Upper lobe of left lung (tissue), 6 donors: ENCODE results near the gene GRIK1. TPM values are rescaled to one million over a fixed set of nuclear protein-coding genes. Genes with fewer than 3 reads are reported as not detected.

Source experiments
- ATAC-seq, 2 donors: fragments of 200-7000 bp; cut with Tn5 transposase; one replicate each; pipeline ENCODE4 v1.9.1; 2022; ENCODE audit warnings: mild to moderate bottlenecking in 2 of 2, moderate library complexity in 2 of 2; ENCODE audit not compliant: low FRiP score in 2 of 2
- DNase-seq, 2 donors: peaks; one replicate each; pipeline ENCODE4 v3.0.0-alpha.2; 2019 to 2020
- H3K27ac ChIP-seq, 4 donors: fragments of 200-600 bp; sonication (generic); one replicate each; pipeline ENCODE4 v1.5.1; 2016 to 2019
- H3K27me3 ChIP-seq, 4 donors: fragments of 200-600 bp; sonication (generic); one replicate each; pipeline ENCODE4 v1.5.1; 2017 to 2019
- H3K36me3 ChIP-seq, 4 donors: fragments of 200-600 bp; sonication (generic); one replicate each; pipeline ENCODE4 v1.5.1; 2016 to 2019
- H3K4me1 ChIP-seq, 4 donors: fragments of 200-600 bp; sonication (generic); one replicate each; pipeline ENCODE4 v1.5.1; 2018 to 2019
- H3K4me3 ChIP-seq, 4 donors: fragments of 200-600 bp; sonication (generic); one replicate each; pipeline ENCODE4 v1.5.1; 2017 to 2019; ENCODE audit warnings: mild to moderate bottlenecking in 2 of 4, moderate library complexity in 1 of 4
- H3K9me3 ChIP-seq, 4 donors: fragments of 200-600 bp; sonication (generic); one replicate each; pipeline ENCODE4 v1.5.1; 2018 to 2019
- CTCF ChIP-seq, 6 experiments: fragments of 450-650 bp in 4 of 6; fragments of 200-600 bp in 2 of 6; sonication (generic) in 2 of 6; IDR thresholded peaks; one replicate each; pipeline ENCODE4 v1.5.1; 2016 to 2019; ENCODE audit warnings: antibody characterized with exemption in 6 of 6
- EP300 ChIP-seq, 4 donors: sonication (generic); formaldehyde crosslinking; IDR thresholded peaks; one replicate each; pipeline ENCODE4 v1.5.1; 2017; ENCODE audit warnings: antibody characterized with exemption in 4 of 4, control low read depth in 2 of 4
- POLR2A ChIP-seq, 4 donors: fragments of 450-650 bp; IDR thresholded peaks; one replicate each; pipeline ENCODE4 v1.5.1; 2016 to 2017; ENCODE audit warnings: antibody characterized with exemption in 4 of 4, mild to moderate bottlenecking in 2 of 4
- POLR2AphosphoS5 ChIP-seq, 2 donors: sonication (generic); formaldehyde crosslinking; IDR thresholded peaks; one replicate each; pipeline ENCODE4 v1.5.1; 2017; ENCODE audit warnings: antibody characterized with exemption in 2 of 2
- WGBS, 2 donors: methylation state at CpG; one replicate each; pipeline ENCODE4 v1.1.5; 2017 to 2018; 5-methylcytosine and 5-hydroxymethylcytosine counted together
- total RNA-seq, 6 donors: library from RNA; depleted of rRNA in 4 of 6; stranded (reverse); fragments of >200 nt in 4 of 6; gene quantifications; one replicate each; pipeline versions ENCODE4 v1.1.0 to v1.2.1, GENCODE V29; 2016 to 2021
- donor health status: DM: no; HTN: no; CAD: no; lungs with moderate emphysema.
- donor health status: DM: no; HTN: yes; CAD: no; lungs with severe emphysema.

GRIK1 gene
- total RNA-seq, 6 donors from 2014 or later, result 0.15 TPM; not detected in 5

- ATAC-seq (no peak), DNase-seq (no peak)
- Histone ChIP-seq H3K4me1 (no peaks in the 10 kb centered on the region), H3K27ac (no peak overlapping the region), H3K36me3 (no peaks in the 10 kb centered on the region), H3K9me3 (no peaks in the 10 kb centered on the region), H3K4me3 (no peak overlapping the region), H3K27me3 (no peaks in the 10 kb centered on the region)
- TF ChIP-seq EP300 (IDR thresholded peaks at IDR 0.05) (no peak), POLR2A (IDR thresholded peaks at IDR 0.05) (no peak), POLR2AphosphoS5 (IDR thresholded peaks at IDR 0.05) (no peak), CTCF (IDR thresholded peaks at IDR 0.05) (no peak)
- WGBS, 2 donors, result 47% methylated on average over 3 to 4 of the region's 4 CpGs
Measured at GRCh38 chr21:29953072-29953471, 13.3 kb upstream of the GRIK1 start.

- ATAC-seq, result no peak
Measured at GRCh38 chr21:29951911-29952310, 12.1 kb upstream of the GRIK1 start.

GRCh38 chr21:29949991-29950390 lies 10.2 kb upstream of the GRIK1 start:
- Histone ChIP-seq H3K36me3 (no peaks in the 10 kb centered on the region), H3K9me3 (no peaks in the 10 kb centered on the region), H3K27me3 (no peaks in the 10 kb centered on the region), H3K4me3 (no peak overlapping the region), H3K4me1 (no peaks in the 10 kb centered on the region), H3K27ac (no peak overlapping the region)
- TF ChIP-seq EP300 (IDR thresholded peaks at IDR 0.05), result no peak
- no peak for TF ChIP-seq CTCF (IDR thresholded peaks at IDR 0.05)
- TF ChIP-seq POLR2AphosphoS5 (IDR thresholded peaks at IDR 0.05), result no peak
- no peak for TF ChIP-seq POLR2A (IDR thresholded peaks at IDR 0.05)
- ATAC-seq, result no peak
- WGBS, 2 donors, result 46 to 90% methylated on average over 1 of the region's 1 CpG
- no peak for DNase-seq

More at GRCh38 chr21:29951911-29952310, 12.1 kb upstream of the GRIK1 start:
- H3K9me3 ChIP-seq, result no peaks in the 10 kb centered on the region
- no peak for TF ChIP-seq EP300 (IDR thresholded peaks at IDR 0.05)
- TF ChIP-seq POLR2A (IDR thresholded peaks at IDR 0.05), result no peak
- TF ChIP-seq POLR2AphosphoS5 (IDR thresholded peaks at IDR 0.05), result no peak
- TF ChIP-seq CTCF (IDR thresholded peaks at IDR 0.05), result no peak
- no peak overlapping the region for H3K4me3 ChIP-seq
- no peaks in the 10 kb centered on the region for H3K27me3 ChIP-seq
- no peak for DNase-seq
- H3K36me3 ChIP-seq, result no peaks in the 10 kb centered on the region
- no peaks in the 10 kb centered on the region for H3K4me1 ChIP-seq
- H3K27ac ChIP-seq, result no peak overlapping the region

- H3K4me1 ChIP-seq, result no peaks in the 10 kb centered on the region
- 65 to 69% methylated on average over 9 of the region's 9 CpGs for WGBS, 2 donors
- DNase-seq (no peak), ATAC-seq (no peak)
- H3K27me3 ChIP-seq, result no peaks in the 10 kb centered on the region
- no peak overlapping the region for H3K4me3 ChIP-seq
- no peaks in the 10 kb centered on the region for H3K36me3 ChIP-seq
- TF ChIP-seq EP300 (IDR thresholded peaks at IDR 0.05) (no peak), POLR2A (IDR thresholded peaks at IDR 0.05) (no peak), CTCF (IDR thresholded peaks at IDR 0.05) (no peak), POLR2AphosphoS5 (IDR thresholded peaks at IDR 0.05) (no peak)
- H3K9me3 ChIP-seq, result no peaks in the 10 kb centered on the region
- H3K27ac ChIP-seq, result no peak overlapping the region
Measured at GRCh38 chr21:29947119-29947518, 7.3 kb upstream of the GRIK1 start.

- 77 to 84% methylated on average over 4 of the region's 4 CpGs for WGBS, 2 donors
- no peak for ATAC-seq
- Histone ChIP-seq H3K9me3 (no peaks in the 10 kb centered on the region), H3K4me3 (no peak overlapping the region), H3K4me1 (peaks cover 3 to 13% (median 7%) of the 10 kb centered on the region in 4 donors), H3K27me3 (peaks cover 0 to 9% (median 0%) of the 10 kb centered on the region in 4 donors), H3K36me3 (no peaks in the 10 kb centered on the region), H3K27ac (no peak overlapping the region)
- DNase-seq, result no peak
- TF ChIP-seq POLR2A (IDR thresholded peaks at IDR 0.05) (no peak), CTCF (IDR thresholded peaks at IDR 0.05) (no peak), POLR2AphosphoS5 (IDR thresholded peaks at IDR 0.05) (no peak), EP300 (IDR thresholded peaks at IDR 0.05) (no peak)
Measured at GRCh38 chr21:29943885-29944284, 4.1 kb upstream of the GRIK1 start.
